ENCODE results near the gene CCDC107.

The CCDC107 gene

DNA sequence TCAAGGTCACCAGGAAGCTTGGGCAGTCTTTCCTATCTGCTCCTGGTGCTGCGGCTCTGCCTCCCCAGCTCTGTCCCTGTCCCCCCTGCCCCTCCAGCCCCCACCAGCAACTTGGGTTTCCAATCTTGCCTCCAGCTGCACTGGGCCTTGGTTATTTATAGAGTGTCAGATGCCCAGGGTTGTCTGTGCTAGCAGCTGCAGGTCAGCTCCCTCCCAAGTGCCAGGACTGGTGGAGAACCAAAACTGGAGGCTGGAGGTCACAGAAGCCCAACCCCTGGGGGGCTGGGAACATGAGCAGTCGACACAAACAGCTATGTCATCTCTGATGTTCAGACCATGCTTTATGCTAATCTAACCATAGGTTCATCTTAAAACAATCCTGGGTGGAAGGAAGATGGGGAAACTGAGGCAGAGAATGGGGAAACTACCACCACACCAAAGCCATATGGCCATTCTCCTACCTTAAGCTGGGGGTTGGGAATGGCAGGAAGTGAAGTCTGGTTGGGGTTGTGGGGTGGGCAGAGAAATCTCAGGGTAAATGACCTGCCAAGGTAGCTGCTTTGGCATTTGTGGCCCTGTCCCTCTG, 30.0 kb downstream of the CCDC107 start:
- TF ChIP-seq, protein P1, sequence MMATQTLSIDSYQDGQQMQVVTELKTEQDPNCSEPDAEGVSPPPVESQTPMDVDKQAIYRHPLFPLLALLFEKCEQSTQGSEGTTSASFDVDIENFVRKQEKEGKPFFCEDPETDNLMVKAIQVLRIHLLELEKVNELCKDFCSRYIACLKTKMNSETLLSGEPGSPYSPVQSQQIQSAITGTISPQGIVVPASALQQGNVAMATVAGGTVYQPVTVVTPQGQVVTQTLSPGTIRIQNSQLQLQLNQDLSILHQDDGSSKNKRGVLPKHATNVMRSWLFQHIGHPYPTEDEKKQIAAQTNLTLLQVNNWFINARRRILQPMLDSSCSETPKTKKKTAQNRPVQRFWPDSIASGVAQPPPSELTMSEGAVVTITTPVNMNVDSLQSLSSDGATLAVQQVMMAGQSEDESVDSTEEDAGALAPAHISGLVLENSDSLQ (IDR thresholded peaks at IDR 0.05), result no peak
- TF ChIP-seq TARDBP (IDR thresholded peaks at IDR 0.05), result no peak
- TF ChIP-seq L3MBTL2 (conservative IDR thresholded peaks at IDR 0.05), result no peak
- no peak for TF ChIP-seq ZNF384 (IDR thresholded peaks at IDR 0.05)
- no peak for TF ChIP-seq SUZ12 (IDR thresholded peaks at IDR 0.05)
- TF ChIP-seq HDGF (IDR thresholded peaks at IDR 0.05; ENCODE audit: borderline replicate concordance), result no peak
- TF ChIP-seq CTBP1 (IDR thresholded peaks at IDR 0.05; ENCODE audit: borderline replicate concordance), result no peak
- TF ChIP-seq FOXM1 (IDR thresholded peaks at IDR 0.05; ENCODE audit: borderline replicate concordance), result no peak
- no peak for TF ChIP-seq LEF1 (IDR thresholded peaks at IDR 0.05; ENCODE audit: borderline replicate concordance)
- TF ChIP-seq NFRKB (IDR thresholded peaks at IDR 0.05), result no peak
- TF ChIP-seq FOXA1 (IDR thresholded peaks at IDR 0.05), result no peak
- no peak for DNase-seq (ENCODE audit: extremely low spot score)
- CTCF ChIA-PET, result interaction anchor here (0.5 to 1.8 kb wide), 2 partner anchors 8 to 150 kb away, joined by 3 to 10 read pairs; no protein-coding TSS in a partner anchor
- POLR2A ChIA-PET, result interaction anchor here (1.7 kb wide), 1 partner anchor 23 kb away, joined by 8 read pairs; the partner anchor contains the start of gene ARHGEF39

DNA sequence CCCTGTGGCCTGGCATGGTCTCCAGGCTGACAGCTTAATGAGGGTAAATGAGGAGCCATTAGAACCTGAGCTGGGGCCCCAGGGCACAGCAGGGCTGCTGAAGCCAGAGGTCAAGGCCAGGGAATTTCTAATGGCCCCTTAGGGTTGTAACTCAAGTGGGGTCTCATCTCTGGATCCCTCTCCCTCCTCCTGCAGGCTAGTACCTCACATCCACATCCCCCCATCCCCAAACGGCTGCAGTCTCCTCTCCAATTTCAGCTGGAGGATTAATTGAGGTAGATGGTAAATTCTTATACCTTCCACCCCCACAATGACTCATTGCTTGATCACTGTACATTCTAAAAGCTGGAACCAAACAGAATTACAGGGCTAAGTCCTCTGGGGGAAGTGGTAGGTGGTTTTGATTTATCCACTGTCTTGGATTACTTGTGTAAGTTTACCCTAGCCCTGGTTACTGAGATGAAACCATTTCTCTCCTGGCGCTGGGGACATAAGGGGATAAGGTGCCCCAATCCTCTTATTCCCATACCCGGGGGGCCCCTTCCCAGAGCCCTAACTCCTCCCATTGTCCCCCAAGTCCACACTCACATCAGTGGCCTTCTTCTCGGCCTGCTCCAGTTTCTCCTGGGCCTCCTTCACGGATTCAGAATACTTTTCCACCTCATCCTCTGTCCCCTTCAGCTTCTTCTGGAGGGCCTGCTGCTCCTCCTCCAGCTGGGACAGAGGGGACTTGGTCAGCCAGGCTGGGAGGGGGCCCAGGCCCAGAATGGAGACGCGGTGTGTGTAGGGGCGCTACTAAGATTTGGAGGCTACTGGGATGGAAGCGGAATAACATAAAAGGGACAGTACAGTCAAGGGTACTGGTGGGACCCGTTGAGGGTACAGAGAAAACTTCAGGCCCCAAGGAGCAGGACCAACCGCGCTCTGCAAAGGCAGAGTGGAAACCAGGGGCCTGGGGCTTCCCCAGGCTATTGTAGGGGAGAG, 30.8 kb downstream of the CCDC107 start:
- TF ChIP-seq LEF1 (IDR thresholded peaks at IDR 0.05; ENCODE audit: borderline replicate concordance) (no peak), SUZ12 (IDR thresholded peaks at IDR 0.05) (no peak), L3MBTL2 (conservative IDR thresholded peaks at IDR 0.05) (no peak), SP1 (IDR thresholded peaks at IDR 0.05) (no peak), CTBP1 (IDR thresholded peaks at IDR 0.05; ENCODE audit: borderline replicate concordance) (no peak), BHLHE40 (IDR thresholded peaks at IDR 0.05; ENCODE audit: borderline replicate concordance) (no peak), FOXK2 (IDR thresholded peaks at IDR 0.05) (no peak)
- no peak for DNase-seq (ENCODE audit: extremely low spot score)
- POLR2A ChIA-PET, result interaction anchor here (1.7 kb wide), 1 partner anchor 24 kb away, joined by 8 read pairs; the partner anchor contains the start of gene ARHGEF39
- CTCF ChIA-PET, result interaction anchor here (0.5 to 1.8 kb wide), 2 partner anchors 7 to 149 kb away, joined by 3 to 10 read pairs; no protein-coding TSS in a partner anchor

DNA sequence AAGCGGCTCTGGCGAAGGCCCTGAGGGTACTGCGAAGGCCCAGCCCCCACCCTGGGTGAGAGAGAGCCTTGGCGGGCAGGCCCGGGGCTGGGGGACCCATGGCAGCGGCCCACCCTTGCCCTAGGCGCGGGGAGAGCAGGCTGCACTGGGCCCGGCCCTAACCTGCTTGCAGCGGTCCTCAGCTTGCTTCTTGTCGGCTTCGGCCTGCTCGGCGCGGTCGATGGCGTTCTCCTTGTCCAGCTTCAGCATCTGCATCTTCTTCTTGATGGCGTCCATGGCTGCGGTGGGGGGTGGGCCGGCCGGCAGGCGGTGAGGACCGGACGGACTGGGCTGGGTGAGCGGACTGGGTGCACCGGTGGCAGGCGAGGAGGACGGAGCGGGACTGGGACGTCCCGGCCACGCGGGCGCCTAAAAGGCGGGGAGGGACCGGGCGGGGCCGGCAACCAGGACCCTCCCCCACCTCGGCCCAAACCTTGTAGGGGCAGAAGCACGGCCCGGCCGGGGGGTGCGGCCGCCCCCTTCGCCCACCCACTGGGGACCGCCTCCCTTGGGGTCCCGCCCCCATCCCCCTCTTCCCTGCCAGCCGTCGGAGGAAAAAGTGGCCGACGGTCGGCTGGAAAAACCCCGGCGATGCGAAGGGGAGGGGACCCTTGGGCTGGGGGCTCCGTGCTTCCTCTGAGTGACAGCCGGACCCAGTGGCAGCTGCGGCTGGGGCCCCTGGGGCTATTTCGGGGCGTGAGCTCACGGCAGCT, 31.6 kb downstream of the CCDC107 start, which contains the start of gene TPM2:
Gene TPM2, minus strand, starts transcription at position 384 of the 752 bp plus-strand sequence. Its CDS starts 108 bp downstream, at position 276.
- TF ChIP-seq SP1 (IDR thresholded peaks at IDR 0.05), result no peak
- TF ChIP-seq CTBP1 (IDR thresholded peaks at IDR 0.05; ENCODE audit: borderline replicate concordance), result no peak
- TF ChIP-seq FOXK2 (IDR thresholded peaks at IDR 0.05), result no peak
- TF ChIP-seq ARNT (IDR thresholded peaks at IDR 0.05), result no peak
- TF ChIP-seq HDGF (IDR thresholded peaks at IDR 0.05; ENCODE audit: borderline replicate concordance), result no peak
- no peak for TF ChIP-seq BHLHE40 (IDR thresholded peaks at IDR 0.05; ENCODE audit: borderline replicate concordance)
- TF ChIP-seq ELF4 (IDR thresholded peaks at IDR 0.05), result no peak
- TF ChIP-seq, protein P1 (IDR thresholded peaks at IDR 0.05), result peak; percentile 38; the same call in 1 of the 2 replicates
- TF ChIP-seq LEF1 (IDR thresholded peaks at IDR 0.05; ENCODE audit: borderline replicate concordance), result no peak
- ChIA-PET CTCF (no interaction called here), POLR2A (interaction anchor here (1.2 to 1.9 kb wide), 2 partner anchors 25 to 32 kb away, joined by 3 to 14 read pairs; partner anchors contain the start of genes ARHGEF39, CCDC107 and RMRP)
- DNase-seq (ENCODE audit: extremely low spot score), result no peak

DNA sequence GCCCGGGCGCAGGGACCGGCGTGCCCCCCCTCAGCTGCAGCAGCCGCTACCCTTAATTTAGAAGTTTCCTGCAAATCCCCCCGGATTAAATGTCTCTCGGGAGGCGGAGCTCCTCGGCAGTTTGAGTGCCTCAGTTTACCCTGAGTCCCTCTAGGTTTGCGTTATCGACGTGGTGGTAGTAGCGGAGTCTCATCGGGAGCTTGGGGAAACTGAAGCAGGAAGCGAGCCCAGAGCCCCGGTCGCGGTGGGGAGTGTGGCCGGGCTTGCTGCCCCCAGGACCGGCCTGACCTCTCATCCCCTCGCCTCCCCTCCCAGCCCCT, 32.2 kb downstream of the CCDC107 start:
- no peak for DNase-seq (ENCODE audit: extremely low spot score)
- POLR2A ChIA-PET, result interaction anchor here (1.2 to 1.9 kb wide), 3 partner anchors 26 to 32 kb away, joined by 3 to 14 read pairs (median 6); partner anchors contain the start of genes ARHGEF39, CCDC107 and RMRP
- CTCF ChIA-PET, result no interaction called here
- TF ChIP-seq TARDBP (IDR thresholded peaks at IDR 0.05) (no peak), ZNF384 (IDR thresholded peaks at IDR 0.05) (no peak), ARNT (IDR thresholded peaks at IDR 0.05) (no peak), BHLHE40 (IDR thresholded peaks at IDR 0.05; ENCODE audit: borderline replicate concordance) (no peak), NFRKB (IDR thresholded peaks at IDR 0.05) (no peak), FOXK2 (IDR thresholded peaks at IDR 0.05) (no peak), LEF1 (IDR thresholded peaks at IDR 0.05; ENCODE audit: borderline replicate concordance) (no peak), CTBP1 (IDR thresholded peaks at IDR 0.05; ENCODE audit: borderline replicate concordance) (no peak), SUZ12 (IDR thresholded peaks at IDR 0.05) (no peak), FOXM1 (IDR thresholded peaks at IDR 0.05; ENCODE audit: borderline replicate concordance) (no peak), FOXA1 (IDR thresholded peaks at IDR 0.05) (no peak), ELF4 (IDR thresholded peaks at IDR 0.05) (no peak), L3MBTL2 (conservative IDR thresholded peaks at IDR 0.05) (no peak)
- TF ChIP-seq, protein P1 (IDR thresholded peaks at IDR 0.05), result no peak

All from HEK293T (cell line).